K562 (cell line): ENCODE data around the gene PRSS53. TPM values are rescaled to one million over a fixed set of nuclear protein-coding genes. Genes with fewer than 3 reads are reported as not detected.

ENCODE experiments used
- ATF6 ChIP-seq: sonication (generic); formaldehyde crosslinking; IDR thresholded peaks from 2 replicates; pipeline ENCODE4 v1.4.0; 2020; ENCODE audit warnings: mild to moderate bottlenecking, missing genetic modification reagents
- CHD1 ChIP-seq: fragments of 200-600 bp; sonication (generic); IDR thresholded peaks from one replicate; pipeline ENCODE4 v1.6.1; 2012; ENCODE audit warnings: mild to moderate bottlenecking, moderate library complexity, low read length, inconsistent platforms
- ERF ChIP-seq: fragments of 450-650 bp; formaldehyde crosslinking; IDR thresholded peaks from 2 replicates; pipeline ENCODE4 v1.4.0; 2020; ENCODE audit warnings: mild to moderate bottlenecking, mixed read lengths
- ESRRA ChIP-seq: fragments of 450-650 bp; IDR thresholded peaks from 2 replicates; pipeline ENCODE4 v1.6.1; 2014; ENCODE audit warnings: low read depth, mild to moderate bottlenecking, moderate library complexity, borderline replicate concordance
- ETV6 ChIP-seq, 3 experiments: fragments of 150-350 bp in 1 of 3; sonication (generic) in 1 of 3; formaldehyde crosslinking in 1 of 3; IDR thresholded peaks; 2 replicates each; pipeline versions ENCODE4 v1.6.1 to v1.8.0; 2014 to 2022; ENCODE audit warnings: borderline replicate concordance in 2 of 3, low read depth in 2 of 3, antibody characterized with exemption in 1 of 3, low read length in 1 of 3, mild to moderate bottlenecking in 1 of 3, missing genetic modification reagents in 1 of 3
- GTF2E2 ChIP-seq: fragments of 200-800 bp; sonication (Bioruptor generic); IDR thresholded peaks from 2 replicates; pipeline ENCODE4 v1.6.1; 2016; ENCODE audit warnings: missing genetic modification characterization, missing compliant biosample characterization
- HCFC1 ChIP-seq: IDR thresholded peaks from 2 replicates; pipeline ENCODE4 v1.6.1; 2012; ENCODE audit warnings: low read depth, low read length, improper control_type of control experiment
- NFATC3 ChIP-seq: fragments of 450-650 bp; IDR thresholded peaks from 2 replicates; pipeline ENCODE4 v1.6.1; 2017; ENCODE audit warnings: mild to moderate bottlenecking
- SMARCA4 ChIP-seq: fragments of 450-650 bp; IDR thresholded peaks from 2 replicates; pipeline ENCODE4 v1.6.1; 2016
- SMARCA5 ChIP-seq: fragments of 450-650 bp; IDR thresholded peaks from 2 replicates; pipeline ENCODE4 v1.6.1; 2016
- SNRNP70 ChIP-seq: fragments of 200-400 bp; formaldehyde crosslinking; optimal IDR thresholded peaks from 2 replicates; pipeline ENCODE3; 2017; ENCODE audit warnings: low read depth, low read length
- STAT5B ChIP-seq: fragments of 250-450 bp; sonication (Bioruptor Pico); IDR thresholded peaks from 2 replicates; pipeline ENCODE4 v1.8.0; 2021; ENCODE audit warnings: mild to moderate bottlenecking, inconsistent platforms
- polyA plus RNA-seq, 8 experiments: library from polyadenylated mRNA; depleted of rRNA in 4 of 8; stranded (reverse) in 5 of 8; unstranded in 3 of 8; fragments of >200 nt; fragmentation: Nextera tagmentation in 2 of 8; fragmentation: Illumina TruSeq in 1 of 8; extraction: Ambion mirVana in 2 of 8; extraction: Trizol in 1 of 8; gene quantifications; 2 replicates each; pipeline versions ENCODE4 v1.2.1 to v1.2.3, GENCODE V29; 2011 to 2014; ENCODE audit warnings: inconsistent platforms in 1 of 8, missing spikeins in 1 of 8
- total RNA-seq, 7 experiments: library from RNA; depleted of rRNA in 6 of 7; stranded (reverse); fragments of >200 nt in 6 of 7; fragmentation: Illumina TruSeq in 2 of 7; extraction: Trizol in 2 of 7; gene quantifications; 2 replicates each; pipeline versions ENCODE4 v1.2.1 to v1.2.3, GENCODE V29; 2011 to 2021; ENCODE audit warnings: low replicate concordance in 1 of 7
- TF ChIP-seq, protein P1 (sequence below), 2 experiments: fragments of 450-650 bp; IDR thresholded peaks; 2 replicates each; pipeline ENCODE4 v1.6.1; 2018; ENCODE audit warnings: mild to moderate bottlenecking in 2 of 2, low read depth in 1 of 2; ENCODE audit not compliant: partially characterized antibody in 2 of 2

PRSS53 gene
- total and polyA plus RNA-seq, 9 of the 15 experiments (the other 6 are each of a cell fraction or from before 2014, with no cell fraction given) = 0.40 to 1.9 (median 0.78) TPM; not detected in 2

DNA sequence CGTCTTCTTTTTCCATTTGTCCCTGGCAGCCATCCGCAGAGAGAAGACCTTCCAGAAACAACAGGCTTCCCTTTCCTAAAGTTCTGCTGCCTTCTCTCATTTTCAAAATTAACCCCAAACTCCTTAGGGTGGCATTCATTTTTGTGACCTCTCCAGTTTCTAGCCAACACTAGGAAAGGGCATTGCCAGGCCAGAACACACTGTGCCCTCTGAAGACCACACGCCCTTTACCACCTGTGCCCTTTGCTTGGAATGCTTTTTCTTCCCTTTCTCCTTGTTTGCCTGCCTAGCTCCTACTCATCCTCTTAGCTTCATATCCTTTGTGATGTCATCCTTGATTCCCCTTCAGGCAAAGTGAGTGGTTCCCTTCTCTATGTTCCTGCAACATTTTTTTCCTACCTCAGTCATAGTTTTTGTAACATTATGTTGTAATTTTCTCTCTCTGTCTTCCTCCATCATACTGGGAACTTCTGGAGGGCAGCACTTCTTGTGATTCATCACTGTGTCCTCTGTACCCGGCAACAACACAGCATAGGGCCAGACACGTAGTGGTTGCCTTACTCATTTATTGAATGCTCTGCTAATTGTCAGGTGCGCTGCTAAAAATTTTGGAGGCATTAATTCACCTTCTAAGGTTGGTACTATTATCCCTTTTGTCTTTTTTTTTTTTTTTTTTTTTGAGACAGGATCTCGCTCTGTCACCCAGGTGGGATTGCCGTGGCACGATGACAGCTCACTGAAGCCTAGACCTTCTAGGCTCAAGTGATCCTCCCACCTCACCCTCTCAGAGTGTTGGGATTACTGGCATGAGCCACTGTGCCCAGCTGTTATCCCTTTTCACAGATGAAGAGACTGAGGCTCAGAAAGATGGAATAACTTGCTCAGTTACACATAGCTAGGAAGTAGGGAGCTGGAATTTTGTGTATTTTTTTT is 29.7 kb upstream of the PRSS53 start (continued):
- 0 out of 2 replicates have a peak, but pooled peaks have one; percentile 18 for TF ChIP-seq ATF6 (CRISPR knock-in tag)
- 0 out of 2 replicates have a peak, but pooled peaks have one; percentile 48 for TF ChIP-seq SMARCA5
- 0 out of 2 replicates have a peak, but pooled peaks have one; percentile 8 for TF ChIP-seq ESRRA
- 0 out of 2 replicates have a peak, but pooled peaks have one; percentile 16 for TF ChIP-seq ERF (CRISPR knock-in tag)
- TF ChIP-seq STAT5B (CRISPR knock-in tag) = no peak
- no peak for TF ChIP-seq HCFC1
- 0 out of 2 replicates have a peak, but pooled peaks have one; percentile 24 for TF ChIP-seq SMARCA4
- TF ChIP-seq ETV6 (IDR thresholded peaks at IDR 0.05; ENCODE audit: borderline replicate concordance in 1 of 2, low read depth in 2 of 2, low read length in 1 of 2) = no peak
- no peak for TF ChIP-seq ETV6 (CRISPR knock-in tag; IDR thresholded peaks at IDR 0.05; ENCODE audit: borderline replicate concordance)
- TF ChIP-seq, protein P1, sequence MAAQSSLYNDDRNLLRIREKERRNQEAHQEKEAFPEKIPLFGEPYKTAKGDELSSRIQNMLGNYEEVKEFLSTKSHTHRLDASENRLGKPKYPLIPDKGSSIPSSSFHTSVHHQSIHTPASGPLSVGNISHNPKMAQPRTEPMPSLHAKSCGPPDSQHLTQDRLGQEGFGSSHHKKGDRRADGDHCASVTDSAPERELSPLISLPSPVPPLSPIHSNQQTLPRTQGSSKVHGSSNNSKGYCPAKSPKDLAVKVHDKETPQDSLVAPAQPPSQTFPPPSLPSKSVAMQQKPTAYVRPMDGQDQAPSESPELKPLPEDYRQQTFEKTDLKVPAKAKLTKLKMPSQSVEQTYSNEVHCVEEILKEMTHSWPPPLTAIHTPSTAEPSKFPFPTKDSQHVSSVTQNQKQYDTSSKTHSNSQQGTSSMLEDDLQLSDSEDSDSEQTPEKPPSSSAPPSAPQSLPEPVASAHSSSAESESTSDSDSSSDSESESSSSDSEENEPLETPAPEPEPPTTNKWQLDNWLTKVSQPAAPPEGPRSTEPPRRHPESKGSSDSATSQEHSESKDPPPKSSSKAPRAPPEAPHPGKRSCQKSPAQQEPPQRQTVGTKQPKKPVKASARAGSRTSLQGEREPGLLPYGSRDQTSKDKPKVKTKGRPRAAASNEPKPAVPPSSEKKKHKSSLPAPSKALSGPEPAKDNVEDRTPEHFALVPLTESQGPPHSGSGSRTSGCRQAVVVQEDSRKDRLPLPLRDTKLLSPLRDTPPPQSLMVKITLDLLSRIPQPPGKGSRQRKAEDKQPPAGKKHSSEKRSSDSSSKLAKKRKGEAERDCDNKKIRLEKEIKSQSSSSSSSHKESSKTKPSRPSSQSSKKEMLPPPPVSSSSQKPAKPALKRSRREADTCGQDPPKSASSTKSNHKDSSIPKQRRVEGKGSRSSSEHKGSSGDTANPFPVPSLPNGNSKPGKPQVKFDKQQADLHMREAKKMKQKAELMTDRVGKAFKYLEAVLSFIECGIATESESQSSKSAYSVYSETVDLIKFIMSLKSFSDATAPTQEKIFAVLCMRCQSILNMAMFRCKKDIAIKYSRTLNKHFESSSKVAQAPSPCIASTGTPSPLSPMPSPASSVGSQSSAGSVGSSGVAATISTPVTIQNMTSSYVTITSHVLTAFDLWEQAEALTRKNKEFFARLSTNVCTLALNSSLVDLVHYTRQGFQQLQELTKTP (IDR thresholded peaks at IDR 0.05; ENCODE audit: low read depth in 1 of 2, partially characterized antibody in 2 of 2) = peak in 1 of 2 experiments; percentile 43
- TF ChIP-seq SNRNP70 = no peak
- no peak for TF ChIP-seq CHD1
- 0 out of 2 replicates have a peak, but pooled peaks have one; percentile 23 for TF ChIP-seq GTF2E2 (tag)
- no peak for TF ChIP-seq NFATC3
